Left hindlimb (tissue), 1 donor: ENCODE data around the gene PCGF3.
"Not testable (repeated sequence)": the region's sequence is repeated elsewhere in the genome, so short reads cannot be mapped to it uniquely, and the experiment has no call there.

Experiments
- DNase-seq: peaks from one replicate; pipeline ENCODE4 v3.0.0-alpha.2; 2018

Gene PCGF3

DNA sequence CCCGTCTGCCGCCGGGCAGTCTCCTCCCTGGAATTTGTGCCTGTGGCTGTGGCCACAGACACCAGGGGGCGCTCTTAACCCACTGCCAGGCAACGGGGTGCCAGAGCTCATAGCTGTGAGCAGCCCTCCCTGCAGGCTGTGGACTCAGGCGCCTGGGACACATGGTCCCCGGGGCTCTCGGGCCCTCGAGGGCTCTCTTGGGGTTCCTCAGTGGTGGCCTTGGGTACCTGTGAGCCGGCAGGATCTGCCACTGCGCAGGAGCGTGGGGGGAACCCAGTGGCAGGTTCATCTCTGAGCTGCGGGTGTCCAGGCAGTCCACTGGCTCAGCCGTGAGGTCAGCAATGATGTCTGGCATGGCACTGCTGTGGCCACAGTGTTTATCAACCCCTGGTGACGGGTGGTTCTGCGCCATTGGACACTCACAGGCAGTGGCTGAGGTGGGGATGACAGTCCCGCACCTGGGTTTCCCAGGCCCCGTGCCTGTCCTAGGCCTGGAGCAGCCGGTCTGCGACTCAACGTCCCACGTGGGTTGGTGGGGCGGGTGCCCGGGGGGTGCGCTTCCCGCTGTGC lies 37.2 kb downstream of the PCGF3 start:
- no peak for DNase-seq

DNA sequence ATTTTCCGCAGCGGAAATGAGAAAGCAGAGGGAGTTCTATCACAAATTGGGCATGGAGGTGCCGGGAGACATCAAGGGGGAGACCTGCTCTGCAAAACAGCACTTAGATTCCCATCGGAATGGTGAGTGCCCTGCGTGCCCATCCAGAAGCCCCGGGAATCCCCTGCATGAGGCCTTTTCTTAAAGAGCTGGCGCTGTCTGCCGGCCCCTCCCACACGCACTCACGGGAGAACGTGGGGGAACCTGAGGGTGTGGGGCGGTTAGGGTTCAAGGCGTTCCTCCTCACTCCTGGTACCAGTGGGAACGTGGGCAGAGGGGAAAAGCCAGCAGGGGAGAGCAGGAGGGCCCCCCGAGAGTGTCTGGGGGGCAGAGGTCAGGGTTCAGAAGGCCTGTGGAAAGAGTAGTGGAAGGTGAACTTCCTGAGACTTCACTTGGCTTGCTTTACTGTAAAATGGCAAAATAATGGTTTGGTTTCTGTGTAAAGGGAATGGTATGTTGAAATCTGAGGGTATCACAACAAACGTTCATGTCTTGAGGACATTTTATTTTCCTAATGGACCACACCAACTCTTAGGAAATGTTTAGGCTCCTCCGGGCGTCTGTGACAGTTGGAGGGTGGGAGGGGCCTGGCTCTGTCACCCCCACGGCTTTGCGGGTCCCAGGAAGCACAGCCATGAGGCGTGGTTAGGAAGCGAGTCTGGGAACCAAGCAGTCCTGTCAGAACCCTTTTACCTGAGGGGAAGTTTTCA lies 38.0 kb downstream of the PCGF3 start:
- DNase-seq, result no peak

DNA sequence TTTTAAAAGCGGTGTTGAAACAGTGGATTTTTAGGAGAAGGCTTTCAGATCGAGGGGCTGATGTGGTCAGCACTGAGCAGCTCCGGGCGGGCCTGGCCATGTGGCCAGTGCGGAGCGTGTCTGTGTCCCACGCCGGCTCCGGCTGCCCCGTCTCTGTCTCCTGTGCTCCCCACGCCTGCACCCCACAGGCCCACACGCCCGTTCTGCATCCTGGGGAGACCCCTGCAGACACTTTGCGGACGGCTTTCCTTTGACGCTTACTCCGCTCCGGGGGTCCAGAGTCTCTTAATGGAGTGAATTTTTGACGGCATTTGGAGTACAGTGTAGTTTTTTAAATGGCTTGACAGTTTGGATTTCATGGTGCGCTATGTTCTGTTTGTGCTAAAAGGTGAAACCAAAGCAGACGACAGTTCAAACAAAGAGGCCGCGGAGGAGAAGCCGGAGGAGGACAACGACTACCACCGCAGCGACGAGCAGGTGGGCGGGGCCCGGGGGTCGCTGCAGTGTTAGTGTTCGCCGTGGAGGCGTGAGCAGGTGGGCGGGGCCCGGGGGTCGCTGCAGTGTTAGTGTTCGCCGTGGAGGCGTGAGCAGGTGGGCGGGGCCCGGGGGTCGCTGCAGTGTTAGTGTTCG lies 38.7 kb downstream of the PCGF3 start:
- no peak for DNase-seq

DNA sequence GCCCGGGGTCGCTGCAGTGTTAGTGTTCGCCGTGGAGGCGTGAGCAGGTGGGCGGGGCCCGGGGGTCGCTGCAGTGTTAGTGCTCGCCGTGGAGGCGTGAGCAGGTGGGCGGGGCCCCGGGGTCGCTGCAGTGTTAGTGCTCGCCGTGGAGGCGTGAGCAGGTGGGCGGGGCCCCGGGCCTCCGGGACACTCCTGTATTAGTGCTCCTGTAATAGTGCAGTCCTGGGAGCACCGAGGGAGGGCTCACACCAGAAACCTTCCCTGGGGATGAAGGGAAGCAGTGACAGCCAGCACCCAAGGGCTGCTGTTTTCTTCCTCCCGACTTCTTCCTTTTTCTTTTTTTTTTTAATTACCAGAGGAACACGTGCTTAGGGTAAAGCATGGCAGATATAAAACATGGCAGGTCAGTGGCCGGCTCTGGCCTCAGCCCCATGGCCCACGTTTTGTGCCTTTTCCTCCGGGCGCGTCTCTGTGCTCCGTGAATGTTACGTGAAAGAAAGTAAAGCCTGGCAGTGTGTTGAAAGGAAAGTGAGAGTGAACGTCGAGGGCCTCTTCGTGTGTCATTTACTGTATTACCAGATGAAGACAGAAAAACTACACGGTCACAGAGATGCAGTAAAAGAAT lies 42.0 kb downstream of the PCGF3 start:
- DNase-seq, result no peak

DNA sequence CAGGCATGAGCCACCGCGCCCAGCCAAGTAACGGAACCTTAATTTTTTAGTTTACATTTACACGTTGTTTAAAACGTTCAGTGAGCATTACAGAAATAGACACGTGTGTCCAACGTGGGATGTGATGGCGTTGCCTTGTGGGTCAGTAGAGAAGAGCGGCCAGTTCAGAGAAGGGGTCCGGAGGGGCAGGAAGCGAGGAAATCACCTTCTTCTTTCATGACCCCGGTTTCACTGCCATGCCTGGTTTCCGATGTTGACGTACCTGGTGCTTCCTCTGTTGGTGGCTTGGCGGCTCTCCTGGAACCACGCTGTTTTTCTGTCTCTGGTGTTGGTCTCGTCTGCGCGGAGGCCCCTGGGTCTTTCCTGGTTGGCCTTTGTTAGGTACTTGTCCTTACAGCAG lies 42.8 kb downstream of the PCGF3 start:
- DNase-seq, result no peak

DNA sequence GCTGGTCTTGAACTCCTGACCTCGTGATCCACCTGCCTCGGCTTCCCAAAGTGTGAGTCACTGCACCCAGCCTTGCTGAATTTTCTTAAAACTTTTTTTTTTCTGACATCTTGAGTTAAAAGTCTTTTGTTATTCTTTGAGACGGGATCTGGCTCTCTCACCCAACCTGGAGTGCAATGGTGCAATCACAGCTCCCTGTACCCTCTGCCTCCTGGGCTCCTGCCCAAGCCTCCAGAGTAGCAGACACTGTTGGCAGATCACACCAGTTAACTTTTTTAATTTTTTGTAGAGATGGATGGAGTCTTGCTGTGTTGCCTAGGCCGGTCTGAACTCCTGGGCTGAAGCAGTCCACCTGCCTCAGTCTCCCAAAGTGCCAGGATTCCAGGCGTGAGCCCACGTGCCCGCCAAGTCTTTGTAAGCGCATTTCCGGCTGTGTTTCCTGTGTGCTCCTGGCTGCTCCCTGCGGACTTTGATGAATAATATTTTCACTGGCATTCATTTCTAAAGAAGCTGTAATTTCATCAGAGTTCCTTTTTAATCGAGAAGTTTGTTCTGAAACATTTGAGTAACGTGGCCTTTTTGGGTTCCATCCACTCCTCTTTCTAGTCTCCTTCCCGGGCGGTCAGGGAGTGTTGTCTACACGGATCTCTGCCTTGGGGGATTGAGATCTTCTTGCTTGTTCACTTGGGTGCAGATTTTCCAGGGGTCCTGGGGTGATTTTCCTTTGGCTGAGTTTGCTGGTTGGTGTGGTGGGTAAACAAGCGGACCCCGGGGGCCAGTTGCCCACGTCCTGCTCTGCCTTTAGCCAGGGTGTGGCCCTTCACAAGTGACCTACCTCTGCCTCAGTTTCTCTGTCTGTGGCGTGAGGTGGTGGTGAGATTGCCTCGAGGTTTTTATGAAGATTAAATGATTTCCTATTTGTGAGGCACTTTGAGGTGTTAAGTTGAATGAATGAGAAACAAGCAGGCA lies 44.4 kb downstream of the PCGF3 start:
- peak; percentile 21 for DNase-seq

DNA sequence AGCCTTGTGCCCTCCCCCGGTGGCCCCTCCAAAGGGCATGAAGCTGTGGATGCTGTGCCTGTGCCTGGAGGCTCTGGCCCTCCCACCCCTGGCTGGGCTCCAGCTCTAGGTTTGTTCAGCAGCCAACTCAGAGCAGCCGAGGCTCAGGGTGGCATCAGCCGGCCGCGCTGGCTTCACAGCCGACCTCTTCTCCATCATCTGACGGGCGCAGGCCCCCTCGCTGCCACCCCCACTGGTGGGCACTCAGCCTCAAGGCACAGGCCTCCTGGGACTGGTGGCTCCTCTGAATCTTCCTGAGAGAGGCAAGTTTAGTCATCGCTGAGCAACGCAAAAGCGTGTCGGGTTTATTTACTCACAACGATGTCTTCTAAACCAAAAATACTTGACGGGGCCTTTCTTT lies 46.0 kb downstream of the PCGF3 start:
- peak; percentile 48 for DNase-seq

DNA sequence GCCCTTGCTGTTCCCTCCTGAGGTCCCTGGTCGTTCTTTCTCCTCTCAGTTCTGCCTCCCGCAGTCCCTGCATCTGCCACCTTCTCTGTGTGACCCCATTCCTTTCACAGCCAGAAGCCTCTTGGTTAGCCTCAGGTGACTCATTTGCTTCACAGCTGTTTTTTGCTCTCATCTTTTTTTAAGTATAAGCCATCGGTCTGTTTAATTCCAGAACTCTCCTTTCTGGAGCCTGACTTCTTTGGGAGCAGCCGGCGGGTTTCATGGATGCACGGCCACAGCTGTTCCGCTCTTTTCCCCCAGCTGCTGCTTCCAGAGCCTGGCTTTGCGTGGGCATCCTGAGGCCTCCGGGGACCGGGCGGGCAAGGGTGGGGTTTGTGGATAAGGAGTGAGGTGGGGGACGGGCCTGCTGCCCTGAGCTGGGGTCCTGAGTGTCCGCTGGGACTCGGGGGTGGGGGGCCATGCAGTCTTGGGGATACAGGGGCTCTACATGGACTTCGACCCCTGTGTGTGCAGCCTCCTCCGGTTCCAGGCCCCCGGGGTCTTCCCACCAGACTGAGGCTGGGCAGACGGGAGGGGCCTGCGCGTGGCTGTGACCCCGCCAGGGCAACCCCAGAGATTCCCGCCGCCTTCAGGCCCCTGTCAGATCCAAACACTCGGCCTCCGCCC lies 46.7 kb downstream of the PCGF3 start:
- no peak for DNase-seq

DNA sequence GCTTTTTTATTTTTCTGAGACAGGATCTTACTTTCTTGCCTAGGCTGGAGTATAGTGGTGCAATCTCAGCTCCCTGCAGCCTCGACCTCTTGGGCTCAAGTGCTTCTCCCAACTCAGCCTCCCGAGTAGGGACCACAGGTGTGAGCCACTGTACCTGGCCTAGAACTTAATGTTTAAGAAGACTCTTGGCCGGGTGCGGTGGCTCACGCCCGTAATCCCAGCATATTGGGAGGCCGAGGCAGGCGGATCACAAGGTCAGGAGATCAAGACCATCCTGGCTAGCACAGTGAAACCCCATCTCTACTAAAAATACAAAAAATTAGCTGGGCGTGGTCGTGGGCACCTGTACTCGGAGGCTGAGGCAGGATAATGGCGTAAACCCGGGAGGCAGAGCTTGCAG lies 47.6 kb downstream of the PCGF3 start:
- DNase-seq, result not testable (repeated sequence)

DNA sequence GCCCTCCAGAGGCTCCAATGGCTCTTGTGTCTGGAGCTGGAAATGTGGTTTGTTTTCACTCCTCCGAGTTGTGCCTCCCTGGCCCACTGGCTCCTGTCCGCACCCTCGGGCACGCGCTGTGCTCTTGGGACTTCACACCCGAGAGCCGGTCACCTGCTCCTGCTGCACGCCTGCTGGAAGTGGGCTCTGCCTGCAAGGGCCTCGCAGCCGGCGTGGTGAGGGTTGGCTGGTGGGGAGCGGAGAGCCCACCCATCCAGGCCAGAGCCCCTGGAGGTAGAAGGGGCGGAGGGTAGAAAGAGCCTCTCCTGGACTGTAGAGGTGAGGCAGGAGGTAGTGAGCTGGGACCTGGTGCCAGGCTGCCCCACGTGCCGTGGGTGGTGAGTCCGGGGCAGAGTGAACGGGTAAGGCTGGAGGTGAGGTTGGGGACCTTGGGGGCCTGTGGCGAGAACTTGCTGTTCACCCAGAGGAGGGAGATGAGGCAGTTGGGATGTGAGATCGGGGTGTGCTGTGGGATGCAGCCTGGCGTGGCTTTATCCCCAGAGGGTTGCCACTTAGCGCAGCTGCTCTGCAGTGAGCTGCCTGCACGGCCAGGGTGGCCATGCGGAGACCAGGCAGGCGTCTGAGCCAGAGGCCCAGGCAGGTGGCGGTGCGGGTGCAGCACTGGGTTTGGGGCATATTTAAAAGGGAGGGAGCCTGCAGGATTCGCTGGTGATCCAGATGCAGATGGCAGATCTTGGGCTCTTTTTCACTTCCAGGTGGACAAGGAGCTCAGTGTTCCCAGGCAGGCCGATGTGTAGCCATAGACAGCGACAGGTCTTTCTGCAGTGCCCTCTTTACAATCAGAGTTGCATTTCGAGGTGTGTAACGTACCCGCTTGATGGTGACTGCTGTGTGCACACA lies 48.8 kb downstream of the PCGF3 start:
- DNase-seq, result no peak

DNA sequence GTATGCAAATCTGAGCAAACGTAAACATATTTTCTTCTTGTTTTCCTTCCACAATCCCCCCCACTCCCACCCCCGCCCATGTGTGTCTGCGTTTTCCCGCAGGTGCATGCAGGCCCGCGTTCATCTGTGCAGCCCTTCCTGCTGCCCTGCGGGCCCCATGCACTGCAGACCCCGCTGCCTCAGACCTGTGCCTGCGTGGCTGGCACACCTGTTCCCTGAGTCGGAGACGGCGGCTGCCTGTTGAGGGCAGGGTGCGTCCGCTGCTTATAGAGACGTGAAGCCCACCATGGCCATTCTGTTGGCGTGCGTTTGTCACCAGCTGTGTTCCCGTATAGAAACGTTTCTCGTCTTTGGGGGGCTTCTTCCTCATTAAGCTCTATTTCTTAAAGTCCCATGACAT lies 51.5 kb downstream of the PCGF3 start:
- DNase-seq, result no peak

DNA sequence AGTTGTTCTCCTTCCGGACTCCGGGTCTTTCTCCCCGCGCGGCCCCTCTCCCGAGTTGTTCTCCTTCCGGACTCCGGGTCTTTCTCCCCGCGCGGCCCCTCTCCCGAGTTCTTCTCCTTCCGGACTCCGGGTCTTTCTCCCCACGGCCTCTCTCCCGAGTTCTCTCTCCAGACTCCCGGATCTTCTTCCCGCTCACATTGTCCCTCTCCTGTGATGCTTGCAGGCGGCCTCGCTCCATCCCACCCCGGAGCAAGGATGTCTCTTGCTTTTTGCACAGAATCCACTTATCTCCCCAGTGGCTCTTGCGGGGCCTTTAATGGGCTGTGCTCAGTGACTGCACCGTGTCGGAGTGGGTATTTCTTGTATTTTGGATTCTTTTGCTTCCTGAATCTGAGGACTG lies 54.2 kb downstream of the PCGF3 start:
- DNase-seq, result not testable (repeated sequence)

DNA sequence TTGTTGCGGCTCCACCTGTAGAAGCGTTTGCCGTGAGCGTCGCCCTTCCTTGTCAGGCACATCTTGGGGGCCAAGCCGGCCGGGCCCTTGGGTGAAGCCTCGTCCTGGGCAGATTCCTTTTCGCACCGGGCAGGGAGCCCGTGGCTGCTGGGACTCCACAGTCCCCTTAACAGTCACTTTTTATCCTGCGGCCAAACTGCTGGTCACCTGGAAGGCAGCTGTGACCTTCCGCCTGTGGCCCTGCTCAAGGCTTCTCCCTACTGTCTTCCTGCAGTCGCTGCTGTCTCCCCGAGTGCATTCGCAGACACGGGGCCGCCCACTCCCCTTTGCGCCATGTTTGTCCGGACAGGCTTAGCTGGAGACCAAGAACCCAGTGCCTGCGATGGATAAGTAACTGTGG lies 55.0 kb downstream of the PCGF3 start:
- DNase-seq, result no peak

DNA sequence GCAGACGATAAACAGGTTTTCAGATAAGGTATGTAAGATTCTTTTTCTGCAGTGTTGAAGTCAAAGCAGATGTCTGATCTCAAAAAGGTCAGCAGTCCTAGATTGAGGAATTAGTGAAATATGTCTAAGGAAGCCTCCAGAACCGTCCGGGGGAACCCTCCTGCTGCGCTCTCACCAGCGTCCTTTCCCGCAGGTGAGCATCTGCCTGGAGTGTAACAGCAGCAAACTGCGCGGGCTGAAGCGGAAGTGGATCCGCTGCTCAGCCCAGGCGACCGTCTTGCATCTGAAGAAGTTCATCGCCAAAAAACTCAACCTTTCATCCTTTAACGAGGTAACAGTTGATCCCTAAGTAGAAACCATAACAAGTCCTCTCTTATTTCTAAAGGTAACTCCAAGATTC lies 55.5 kb downstream of the PCGF3 start:
- no peak for DNase-seq

DNA sequence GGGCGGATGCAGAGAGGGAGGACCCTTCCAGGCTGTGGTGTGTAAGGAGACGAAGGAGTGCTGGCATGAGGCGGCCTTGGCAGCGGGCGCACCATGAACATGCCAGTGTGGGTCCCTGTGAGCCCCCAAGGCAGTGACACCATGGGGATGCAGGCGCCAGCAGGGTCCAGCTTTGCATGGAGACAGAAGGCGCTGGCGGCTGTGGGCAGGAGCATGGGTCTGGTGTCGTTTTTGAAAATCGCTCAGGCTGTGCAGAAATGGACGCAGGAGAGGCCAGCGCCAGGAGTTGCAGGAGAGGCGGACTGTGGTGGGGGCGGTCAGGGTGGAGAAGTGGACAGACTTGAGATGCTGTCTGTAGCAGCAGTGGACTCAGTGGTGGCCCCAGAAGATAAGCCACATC lies 56.1 kb downstream of the PCGF3 start:
- peak; percentile 9 for DNase-seq

DNA sequence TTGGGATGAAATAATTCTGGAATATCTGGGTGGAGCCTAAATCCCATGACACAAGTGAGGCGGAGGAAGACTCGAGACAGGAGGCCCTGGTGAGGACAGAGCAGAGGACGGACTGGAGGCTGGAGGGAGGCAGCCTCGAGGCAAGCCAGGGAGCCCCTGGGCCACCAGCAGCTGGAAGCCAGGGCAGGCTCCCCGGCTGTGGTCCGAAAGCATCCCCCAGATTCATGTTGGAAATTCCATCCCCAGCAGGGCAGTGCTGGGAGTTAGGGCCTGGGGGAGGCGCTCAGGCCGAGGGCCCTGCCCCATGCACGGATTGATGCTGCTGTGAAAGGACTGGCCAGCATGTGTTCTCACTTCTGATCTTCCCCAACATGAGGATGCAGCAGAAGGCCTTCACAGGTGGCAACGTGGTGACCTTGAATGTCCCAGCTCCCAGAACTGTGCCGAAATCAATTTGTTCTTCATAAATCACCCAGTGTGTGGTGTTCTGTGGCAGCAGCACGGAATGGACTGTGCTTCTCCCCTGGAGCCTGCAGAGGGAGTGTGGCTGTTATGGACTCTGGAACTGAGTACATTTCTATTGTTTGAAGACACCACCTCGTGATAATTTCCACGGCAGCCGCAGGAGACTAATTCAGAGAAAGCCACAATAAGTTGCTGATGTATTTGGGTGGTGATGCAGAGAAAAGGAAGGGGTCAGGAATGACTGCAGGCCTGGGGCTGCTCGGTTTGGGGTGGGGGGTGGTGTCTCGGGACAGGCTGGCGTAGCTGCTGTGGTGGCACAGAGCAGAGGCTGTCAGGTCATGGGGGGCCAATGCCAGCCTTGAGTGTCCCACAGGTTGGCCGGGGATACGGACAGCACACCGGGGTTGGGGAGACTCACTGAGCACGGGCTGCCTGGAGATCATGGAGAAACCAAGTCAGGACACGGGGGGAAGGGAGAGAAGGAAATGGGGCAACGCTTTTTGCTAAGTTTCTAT lies 56.9 kb downstream of the PCGF3 start:
- peak; percentile 40 for DNase-seq

DNA sequence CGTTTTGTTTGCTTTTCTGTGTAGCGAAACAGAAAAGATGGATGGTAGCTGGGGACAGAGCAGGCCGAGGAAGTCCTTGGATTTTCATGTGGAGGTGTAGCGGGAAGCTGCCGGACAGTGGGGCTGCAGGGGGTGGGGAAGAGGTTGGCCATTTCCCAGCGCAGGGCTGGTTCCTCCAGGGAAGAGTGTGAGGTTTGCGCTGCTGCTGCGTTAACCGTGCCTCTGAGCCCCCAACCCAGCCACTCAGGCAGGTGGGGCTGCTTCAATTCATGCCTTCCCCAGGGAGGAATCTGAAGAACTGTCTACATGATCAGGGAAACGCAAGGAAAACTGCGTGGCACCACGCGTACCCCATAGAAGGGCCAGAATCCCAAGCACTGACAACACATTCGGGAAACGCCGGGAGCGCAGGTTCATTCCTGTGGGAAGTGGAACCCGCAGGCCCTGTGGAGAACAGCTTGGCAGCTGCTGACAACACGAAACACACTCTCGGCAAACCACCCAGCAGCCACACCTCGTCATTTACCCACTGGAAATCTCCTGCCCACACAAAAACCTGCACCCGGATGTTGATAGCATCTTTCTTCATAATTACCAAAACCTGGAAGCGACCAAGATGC lies 57.7 kb downstream of the PCGF3 start:
- DNase-seq, result peak; percentile 32

DNA sequence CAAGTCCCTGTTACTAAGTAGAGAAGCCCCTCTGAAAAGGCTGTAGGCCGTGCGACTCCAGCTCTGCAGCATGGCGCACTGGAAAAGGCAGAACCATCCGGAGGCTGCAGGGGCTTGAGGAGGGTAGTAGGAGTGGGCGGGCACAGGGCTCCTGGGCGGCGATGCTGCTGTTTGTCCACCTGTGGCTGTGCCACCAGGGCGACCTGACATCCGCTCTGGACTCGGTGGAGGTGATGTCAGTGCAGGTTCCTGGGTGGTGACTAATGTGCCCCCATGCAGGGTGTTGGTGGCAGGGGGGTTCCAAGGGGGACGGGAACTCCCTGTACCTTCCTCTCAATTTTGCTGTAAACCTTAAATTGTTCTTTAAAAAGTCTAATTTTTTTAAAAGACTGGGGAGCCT lies 58.3 kb downstream of the PCGF3 start:
- peak; percentile 27 for DNase-seq
